ENCODE data around the gene MRPL39.

DNA sequence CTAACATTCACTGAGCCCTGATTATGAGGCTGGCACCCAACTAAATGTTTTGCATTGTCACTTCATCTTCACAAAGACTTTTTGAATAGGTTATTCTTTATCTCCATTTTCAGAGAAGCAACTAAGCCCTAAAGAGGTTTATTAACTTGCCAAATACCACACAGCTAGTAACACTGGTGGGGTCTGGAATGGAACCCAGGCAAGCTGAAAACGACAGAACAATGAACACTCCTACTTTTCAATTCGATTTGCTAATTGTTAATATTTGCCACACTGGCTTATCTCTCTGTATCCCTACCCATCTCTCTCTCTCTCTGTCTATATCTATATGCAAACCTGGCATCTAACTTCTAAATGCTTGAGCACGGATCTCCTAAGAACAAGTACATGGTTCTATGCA lies 40.6 kb downstream of the MRPL39 start:
- TF ChIP-seq, protein P1, sequence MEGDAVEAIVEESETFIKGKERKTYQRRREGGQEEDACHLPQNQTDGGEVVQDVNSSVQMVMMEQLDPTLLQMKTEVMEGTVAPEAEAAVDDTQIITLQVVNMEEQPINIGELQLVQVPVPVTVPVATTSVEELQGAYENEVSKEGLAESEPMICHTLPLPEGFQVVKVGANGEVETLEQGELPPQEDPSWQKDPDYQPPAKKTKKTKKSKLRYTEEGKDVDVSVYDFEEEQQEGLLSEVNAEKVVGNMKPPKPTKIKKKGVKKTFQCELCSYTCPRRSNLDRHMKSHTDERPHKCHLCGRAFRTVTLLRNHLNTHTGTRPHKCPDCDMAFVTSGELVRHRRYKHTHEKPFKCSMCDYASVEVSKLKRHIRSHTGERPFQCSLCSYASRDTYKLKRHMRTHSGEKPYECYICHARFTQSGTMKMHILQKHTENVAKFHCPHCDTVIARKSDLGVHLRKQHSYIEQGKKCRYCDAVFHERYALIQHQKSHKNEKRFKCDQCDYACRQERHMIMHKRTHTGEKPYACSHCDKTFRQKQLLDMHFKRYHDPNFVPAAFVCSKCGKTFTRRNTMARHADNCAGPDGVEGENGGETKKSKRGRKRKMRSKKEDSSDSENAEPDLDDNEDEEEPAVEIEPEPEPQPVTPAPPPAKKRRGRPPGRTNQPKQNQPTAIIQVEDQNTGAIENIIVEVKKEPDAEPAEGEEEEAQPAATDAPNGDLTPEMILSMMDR (IDR thresholded peaks at IDR 0.05) = no peak
- TF ChIP-seq POLR2A (IDR thresholded peaks at IDR 0.05) (no peak), POLR2AphosphoS5 (IDR thresholded peaks at IDR 0.05) (no peak)

Measured in sigmoid colon (tissue), 4 donors.